Measurements from ENCODE around the gene ANO9.

DNA sequence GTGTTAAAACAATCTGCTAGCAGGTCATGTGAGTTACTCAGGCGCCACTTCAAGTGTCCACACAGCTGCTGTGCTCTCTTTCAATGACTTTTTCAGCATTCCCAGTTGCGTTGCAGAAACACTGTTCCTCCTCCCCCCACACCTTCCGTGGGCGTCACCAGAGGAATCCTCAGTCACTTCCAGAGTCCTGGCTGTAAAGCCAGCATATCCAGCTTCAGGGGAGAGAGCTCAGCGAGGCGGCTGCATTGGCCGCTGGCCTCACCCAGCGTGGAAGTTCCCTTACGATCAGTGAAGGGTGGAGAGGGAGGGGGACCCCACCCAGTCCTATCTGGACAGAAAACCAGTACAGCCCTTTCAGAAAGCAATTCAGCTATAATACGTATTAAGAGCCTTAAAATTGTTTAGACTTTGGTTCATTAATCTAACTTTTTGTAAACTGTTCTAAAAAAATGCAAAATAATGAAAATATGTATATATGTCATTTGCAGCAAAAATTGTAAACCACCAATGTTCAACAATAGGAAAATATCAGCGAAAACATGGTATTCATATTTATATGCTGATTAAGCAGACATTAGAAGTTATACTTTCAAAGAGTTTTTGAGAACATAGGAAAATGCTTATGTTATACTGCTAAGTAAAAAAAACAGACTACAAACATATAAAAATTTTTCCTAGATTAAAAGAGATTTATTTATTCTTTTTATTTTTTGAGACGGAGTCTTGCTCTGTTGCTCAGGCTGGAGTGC, 2.8 kb upstream of the ANO9 start:
- TF ChIP-seq POLR2A (IDR thresholded peaks at IDR 0.05; ENCODE audit: low read depth) = no peak
- TF ChIP-seq, protein P1, sequence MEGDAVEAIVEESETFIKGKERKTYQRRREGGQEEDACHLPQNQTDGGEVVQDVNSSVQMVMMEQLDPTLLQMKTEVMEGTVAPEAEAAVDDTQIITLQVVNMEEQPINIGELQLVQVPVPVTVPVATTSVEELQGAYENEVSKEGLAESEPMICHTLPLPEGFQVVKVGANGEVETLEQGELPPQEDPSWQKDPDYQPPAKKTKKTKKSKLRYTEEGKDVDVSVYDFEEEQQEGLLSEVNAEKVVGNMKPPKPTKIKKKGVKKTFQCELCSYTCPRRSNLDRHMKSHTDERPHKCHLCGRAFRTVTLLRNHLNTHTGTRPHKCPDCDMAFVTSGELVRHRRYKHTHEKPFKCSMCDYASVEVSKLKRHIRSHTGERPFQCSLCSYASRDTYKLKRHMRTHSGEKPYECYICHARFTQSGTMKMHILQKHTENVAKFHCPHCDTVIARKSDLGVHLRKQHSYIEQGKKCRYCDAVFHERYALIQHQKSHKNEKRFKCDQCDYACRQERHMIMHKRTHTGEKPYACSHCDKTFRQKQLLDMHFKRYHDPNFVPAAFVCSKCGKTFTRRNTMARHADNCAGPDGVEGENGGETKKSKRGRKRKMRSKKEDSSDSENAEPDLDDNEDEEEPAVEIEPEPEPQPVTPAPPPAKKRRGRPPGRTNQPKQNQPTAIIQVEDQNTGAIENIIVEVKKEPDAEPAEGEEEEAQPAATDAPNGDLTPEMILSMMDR (IDR thresholded peaks at IDR 0.05) = no peak

Data from esophagus muscularis mucosa (tissue), 3 donors.